HepG2 (cell line): Measurements from ENCODE around the gene ARMC10. TPM values are rescaled to one million over a fixed set of nuclear protein-coding genes. Genes with fewer than 3 reads are reported as not detected.

ENCODE experiments used
- ATF7-NPFF ChIP-seq: sonication (generic); formaldehyde crosslinking; IDR thresholded peaks from 2 replicates; pipeline ENCODE4 v1.8.1; 2023; ENCODE audit warnings: mild to moderate bottlenecking, low read depth, missing genetic modification reagents, moderate library complexity
- FOXJ3 ChIP-seq: sonication (generic); formaldehyde crosslinking; IDR thresholded peaks from 2 replicates; pipeline ENCODE4 v1.4.0; 2020; ENCODE audit warnings: missing genetic modification reagents, mild to moderate bottlenecking, borderline replicate concordance
- IRF1 ChIP-seq: sonication (generic); formaldehyde crosslinking; IDR thresholded peaks from 2 replicates; pipeline ENCODE4 v1.4.0; 2020; ENCODE audit warnings: low read depth, mild to moderate bottlenecking, missing genetic modification reagents
- JUNB ChIP-seq: sonication (generic); formaldehyde crosslinking; IDR thresholded peaks from 2 replicates; pipeline ENCODE4 v1.8.0; 2022; ENCODE audit warnings: missing genetic modification reagents, mild to moderate bottlenecking, borderline replicate concordance
- LRRFIP1 ChIP-seq: sonication (generic); formaldehyde crosslinking; conservative IDR thresholded peaks from 2 replicates; pipeline ENCODE4 v1.4.0; 2020; ENCODE audit warnings: missing genetic modification reagents
- MZF1 ChIP-seq: sonication (generic); formaldehyde crosslinking; IDR thresholded peaks from 2 replicates; pipeline ENCODE4 v1.8.1; 2023; ENCODE audit warnings: mild to moderate bottlenecking, missing genetic modification reagents, borderline replicate concordance
- RAD21 ChIP-seq: fragments of 450-650 bp; formaldehyde crosslinking; IDR thresholded peaks from 2 replicates; pipeline ENCODE4 v1.5.0; 2020; ENCODE audit warnings: mild to moderate bottlenecking
- SP5 ChIP-seq: IDR thresholded peaks from 2 replicates; pipeline ENCODE4 v1.6.1; 2016; ENCODE audit warnings: low read depth, borderline replicate concordance
- TBL1XR1 ChIP-seq: fragments of 150-350 bp; IDR thresholded peaks from 2 replicates; pipeline ENCODE4 v1.6.1; 2014; ENCODE audit warnings: borderline replicate concordance, low read length; ENCODE audit not compliant: partially characterized antibody
- TFAP4 ChIP-seq: sonication (generic); IDR thresholded peaks from 2 replicates; pipeline ENCODE4 v1.6.1; 2016; ENCODE audit warnings: low read depth, borderline replicate concordance
- USF2 ChIP-seq, 2 experiments: sonication (generic) in 1 of 2; formaldehyde crosslinking in 1 of 2; IDR thresholded peaks; 2 replicates each; pipeline versions ENCODE4 v1.5.1 to v1.6.1; 2011 to 2020; ENCODE audit warnings: borderline replicate concordance in 1 of 2, low read depth in 1 of 2, low read length in 1 of 2, mild to moderate bottlenecking in 1 of 2, missing genetic modification reagents in 1 of 2, moderate library complexity in 1 of 2
- ZFP41 ChIP-seq: sonication (generic); formaldehyde crosslinking; IDR thresholded peaks from 2 replicates; pipeline ENCODE4 v1.4.0; 2020; ENCODE audit warnings: mild to moderate bottlenecking, missing genetic modification reagents, borderline replicate concordance
- ZMAT5 ChIP-seq: sonication (generic); formaldehyde crosslinking; IDR thresholded peaks from 2 replicates; pipeline ENCODE4 v1.5.0; 2020; ENCODE audit warnings: mild to moderate bottlenecking, low read depth, missing genetic modification reagents, borderline replicate concordance
- ZNF207 ChIP-seq: fragments of 450-650 bp; IDR thresholded peaks from 2 replicates; pipeline ENCODE4 v1.6.1; 2016; ENCODE audit warnings: antibody characterized with exemption, borderline replicate concordance
- ZNF331 ChIP-seq: sonication (generic); formaldehyde crosslinking; IDR thresholded peaks from 2 replicates; pipeline ENCODE4 v1.4.0; 2020; ENCODE audit warnings: missing genetic modification reagents
- ZNF33B ChIP-seq: sonication (generic); formaldehyde crosslinking; IDR thresholded peaks from 2 replicates; pipeline ENCODE4 v1.5.1; 2020; ENCODE audit warnings: mild to moderate bottlenecking, missing genetic modification reagents
- ZNF556 ChIP-seq: sonication (generic); formaldehyde crosslinking; IDR thresholded peaks from 2 replicates; pipeline ENCODE4 v1.4.0; 2020; ENCODE audit warnings: mild to moderate bottlenecking, missing genetic modification reagents, borderline replicate concordance
- ZNF562 ChIP-seq: sonication (generic); formaldehyde crosslinking; IDR thresholded peaks from 2 replicates; pipeline ENCODE4 v1.8.0; 2022; ENCODE audit warnings: missing genetic modification reagents, borderline replicate concordance
- ZNF569 ChIP-seq: sonication (generic); formaldehyde crosslinking; IDR thresholded peaks from 2 replicates; pipeline ENCODE4 v1.5.0; 2020; ENCODE audit warnings: mild to moderate bottlenecking, missing genetic modification reagents, moderate library complexity, borderline replicate concordance
- ZNF615 ChIP-seq: sonication (generic); formaldehyde crosslinking; IDR thresholded peaks from 2 replicates; pipeline ENCODE4 v1.5.0; 2020; ENCODE audit warnings: mild to moderate bottlenecking, missing genetic modification reagents, borderline replicate concordance
- ZNF724P ChIP-seq: sonication (generic); formaldehyde crosslinking; IDR thresholded peaks from 2 replicates; pipeline ENCODE4 v1.8.0; 2022; ENCODE audit warnings: missing genetic modification reagents, borderline replicate concordance
- ZSCAN21 ChIP-seq: sonication (generic); formaldehyde crosslinking; IDR thresholded peaks from 2 replicates; pipeline ENCODE4 v1.8.0; 2022; ENCODE audit warnings: mild to moderate bottlenecking, missing genetic modification reagents, moderate library complexity, borderline replicate concordance
- polyA plus RNA-seq, 8 experiments: library from polyadenylated mRNA; depleted of rRNA in 3 of 8; stranded (reverse) in 7 of 8; unstranded in 1 of 8; fragments of >200 nt; fragmentation: Illumina TruSeq in 4 of 8; extraction: Trizol in 4 of 8; gene quantifications; 2 replicates each; pipeline versions ENCODE4 v1.2.1 to v1.2.3, GENCODE V29; 2011 to 2016; ENCODE audit warnings: low read depth in 4 of 8, missing spikeins in 1 of 8, mixed read lengths in 1 of 8; ENCODE audit not compliant: insufficient read depth in 1 of 8
- total RNA-seq, 5 experiments: library from RNA; depleted of rRNA; stranded (reverse); fragments of >200 nt; fragmentation: Illumina TruSeq; extraction: Trizol; gene quantifications; 2 replicates each; pipeline ENCODE4 v1.2.3, GENCODE V29; 2016; ENCODE audit warnings: low read depth in 1 of 5

ARMC10 gene
- total and polyA plus RNA-seq, 2 of the 13 experiments (the other 11 are each of a cell fraction or from before 2014, with no cell fraction given) = 11.3 to 23.7 TPM

GRCh38 chr7:103106005-103106702 is 31.2 kb downstream of the ARMC10 start (continued):
- TF ChIP-seq ZNF562 (CRISPR knock-in tag) = no peak
- TF ChIP-seq FOXJ3 (CRISPR knock-in tag) = peak; percentile 53; the same call in 1 of the 2 replicates
- no peak for TF ChIP-seq JUNB
- no peak for TF ChIP-seq ZSCAN21 (CRISPR knock-in tag)
- TF ChIP-seq LRRFIP1 = no peak
- peak; percentile 65 for TF ChIP-seq ZNF331 (CRISPR knock-in tag)
- TF ChIP-seq TFAP4 = no peak; the same call in 1 of the 2 replicates
- 0 out of 2 replicates have a peak, but pooled peaks have one; percentile 60 for TF ChIP-seq ZNF724P (CRISPR knock-in tag)
- TF ChIP-seq ZNF569 (CRISPR knock-in tag) = no peak
- TF ChIP-seq ZNF615 = no peak
- no peak for TF ChIP-seq ZFP41
- TF ChIP-seq IRF1 (CRISPR knock-in tag) = no peak
- TF ChIP-seq ZNF556 = no peak
- no peak for TF ChIP-seq ATF7-NPFF (CRISPR knock-in tag)
- no peak for TF ChIP-seq MZF1
- peak; percentile 79 for TF ChIP-seq SP5
- no peak for TF ChIP-seq TBL1XR1
- TF ChIP-seq RAD21 = no peak; the same call in 1 of the 2 replicates
- no peak for TF ChIP-seq ZMAT5
- no peak for TF ChIP-seq USF2 (IDR thresholded peaks at IDR 0.05; ENCODE audit: low read depth, low read length)
- no peak for TF ChIP-seq USF2 (CRISPR knock-in tag; IDR thresholded peaks at IDR 0.05; ENCODE audit: borderline replicate concordance)
- no peak for TF ChIP-seq ZNF207
- 0 out of 2 replicates have a peak, but pooled peaks have one; percentile 27 for TF ChIP-seq ZNF33B (CRISPR knock-in tag)
